T-helper 2 cell treated with Interferon-gamma antibody and Interleukin-4, amounts not matched to agents 100 ng/mL and 5 ng/mL, for 36 hours (primary cell): ENCODE results near the gene HES4. TPM values are rescaled to one million over a fixed set of nuclear protein-coding genes. Genes with fewer than 3 reads are reported as not detected.

ENCODE experiments used
- intact Hi-C: fragments of 100-400 bp; cut with micrococcal nuclease; formaldehyde crosslinking; loops from one replicate; pipeline ENCODE4 v1.15.1; 2023
- total RNA-seq: library from RNA; stranded (reverse); gene quantifications from 2 replicates; pipeline ENCODE4 v1.2.3, GENCODE V29; 2022

Gene HES4
- total RNA-seq, 1 donor from 2014 or later = 0.18 TPM

- intact Hi-C loops = loop anchor here (10.0 kb wide), 1 partner anchor 53 kb away; no protein-coding TSS in a partner anchor
These were observed 17.8 kb downstream of the HES4 start, which contains the start of gene PERM1 for GRCh38 chr1:981955-982558. Gene PERM1 (minus strand): TSS chr1:982093. CDS start chr1:981029, 1,064 bp downstream.

- intact Hi-C loops = loop anchor here (10.0 kb wide), 1 partner anchor 53 kb away; no protein-coding TSS in a partner anchor
These were observed 18.4 kb downstream of the HES4 start for GRCh38 chr1:981491-981954.

GRCh38 chr1:980602-981395 lies 19.1 kb downstream of the HES4 start:
- intact Hi-C loops = loop anchor here (10.0 kb wide), 1 partner anchor 54 kb away; no protein-coding TSS in a partner anchor

GRCh38 chr1:980137-980571 lies 19.7 kb downstream of the HES4 start:
- intact Hi-C loops = loop anchor here (10.0 kb wide), 1 partner anchor 55 kb away; no protein-coding TSS in a partner anchor

- intact Hi-C loops = loop anchor here (5.0 to 10.0 kb wide), 2 partner anchors 55 to 72 kb away; no protein-coding TSS in a partner anchor
These were observed 20.2 kb downstream of the HES4 start for GRCh38 chr1:979744-980072.

- intact Hi-C loops = loop anchor here (5.0 kb wide), 1 partner anchor 72 kb away; no protein-coding TSS in a partner anchor
These were observed 20.8 kb downstream of the HES4 start for GRCh38 chr1:978835-979743.

- intact Hi-C loops = loop anchor here (5.0 kb wide), 1 partner anchor 71 kb away; no protein-coding TSS in a partner anchor
These were observed 21.6 kb downstream of the HES4 start for GRCh38 chr1:978069-978834.

- intact Hi-C loops = loop anchor here (5.0 kb wide), 1 partner anchor 69 kb away; no protein-coding TSS in a partner anchor
These were observed 23.1 kb downstream of the HES4 start for GRCh38 chr1:976791-977190.

GRCh38 chr1:975896-976683 lies 23.8 kb downstream of the HES4 start:
- intact Hi-C loops = loop anchor here (5.0 kb wide), 1 partner anchor 69 kb away; no protein-coding TSS in a partner anchor

- intact Hi-C loops = loop anchor here (5.0 kb wide), 1 partner anchor 68 kb away; no protein-coding TSS in a partner anchor
These were observed 24.5 kb downstream of the HES4 start for GRCh38 chr1:975365-975764.

GRCh38 chr1:974687-975328 lies 25.1 kb downstream of the HES4 start:
- intact Hi-C loops = loop anchor here (5.0 kb wide), 1 partner anchor 68 kb away; no protein-coding TSS in a partner anchor

GRCh38 chr1:974293-974640 lies 25.6 kb downstream of the HES4 start:
- intact Hi-C loops = no loop called here

GRCh38 chr1:973459-974292 lies 26.2 kb downstream of the HES4 start:
- intact Hi-C loops = no loop called here

- intact Hi-C loops = no loop called here
These were observed 27.0 kb downstream of the HES4 start for GRCh38 chr1:972726-973458.

- intact Hi-C loops = no loop called here
These were observed 28.0 kb downstream of the HES4 start for GRCh38 chr1:971751-972506.

- intact Hi-C loops = no loop called here
These were observed 28.7 kb downstream of the HES4 start for GRCh38 chr1:970973-971730.
